ENCODE data around the gene CC2D2A. TPM values are rescaled to one million over a fixed set of nuclear protein-coding genes. Genes with fewer than 3 reads are reported as not detected.
"Not testable (repeated sequence)": the region's sequence is repeated elsewhere in the genome, so short reads cannot be mapped to it uniquely, and the experiment has no call there.

CC2D2A gene
- total RNA-seq, 1 donor from 2014 or later = 25.8 TPM

DNA sequence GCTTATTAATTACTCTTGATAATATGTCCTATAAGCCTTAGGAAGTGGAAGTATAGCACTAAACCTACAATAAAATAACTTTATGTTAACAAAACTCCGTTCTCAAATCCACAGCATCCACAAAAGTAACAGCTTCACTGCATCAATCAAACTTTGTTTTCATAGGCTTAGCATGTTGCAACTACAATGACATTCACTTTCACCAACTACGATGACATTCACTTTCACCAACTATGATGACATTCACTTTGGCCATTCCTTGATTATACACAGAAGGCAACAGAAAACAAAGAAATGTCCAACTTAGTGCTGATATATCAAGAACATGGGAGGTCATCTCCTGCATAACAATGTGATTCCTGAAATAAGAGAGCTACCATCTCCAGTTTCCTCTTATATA is 141.2 kb downstream of the CC2D2A start:
- no peaks in the 10 kb centered on the region for H3K27me3 Mint-ChIP-seq

GRCh38 chr4:15612136-15612535 is 142.5 kb downstream of the CC2D2A start:
- Mint-ChIP-seq H3K36me3 (ENCODE audit: insufficient read depth) (peaks cover 30% of the 10 kb centered on the region), H3K4me3 (ENCODE audit: low read depth) (no peak overlapping the region), H3K27me3 (no peaks in the 10 kb centered on the region), H3K9me3 (ENCODE audit: low read depth) (peaks cover 6% of the 10 kb centered on the region), H3K27ac (no peak overlapping the region), H3K4me1 (ENCODE audit: low read depth) (no peaks in the 10 kb centered on the region)
- TF ChIP-seq CTCF (IDR thresholded peaks at IDR 0.05; ENCODE audit: unreplicated experiment) = no peak
- no peak for DNase-seq (ENCODE audit: low spot score, unreplicated experiment)

More for the DNA sequence above, 141.2 kb downstream of the CC2D2A start:
- Mint-ChIP-seq H3K9me3 (ENCODE audit: low read depth) (no peaks in the 10 kb centered on the region), H3K4me1 (ENCODE audit: low read depth) (no peaks in the 10 kb centered on the region), H3K4me3 (ENCODE audit: low read depth) (no peak overlapping the region), H3K36me3 (ENCODE audit: insufficient read depth) (peaks cover 17% of the 10 kb centered on the region), H3K27ac (no peak overlapping the region)
- TF ChIP-seq CTCF (IDR thresholded peaks at IDR 0.05; ENCODE audit: unreplicated experiment) = no peak
- DNase-seq (ENCODE audit: low spot score, unreplicated experiment) = no peak

DNA sequence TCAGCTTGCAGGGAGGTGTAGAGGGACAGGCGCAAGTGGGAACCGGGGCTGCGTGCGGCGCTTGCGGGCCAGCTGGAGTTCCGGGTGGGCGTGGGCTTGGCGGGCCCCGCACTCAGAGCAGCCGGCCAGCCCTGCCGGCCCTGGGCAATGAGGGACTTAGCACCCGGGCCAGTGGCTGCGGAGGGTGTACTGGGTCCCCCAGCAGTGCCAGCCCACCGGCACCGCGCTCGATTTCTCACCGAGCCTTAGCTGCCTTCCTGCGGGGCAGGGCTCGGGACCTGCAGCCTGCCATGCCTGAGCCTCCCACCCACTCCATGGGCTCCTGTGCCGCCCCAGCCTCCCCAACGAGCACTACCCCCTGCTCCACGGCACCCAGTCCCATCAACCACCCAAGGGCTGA is 145.2 kb downstream of the CC2D2A start:
- H3K27ac Mint-ChIP-seq; H3K27me3 Mint-ChIP-seq; H3K4me1 Mint-ChIP-seq (ENCODE audit: low read depth); H3K4me3 Mint-ChIP-seq (ENCODE audit: low read depth); DNase-seq (ENCODE audit: low spot score, unreplicated experiment): not testable (repeated sequence)
- Mint-ChIP-seq H3K9me3 (ENCODE audit: low read depth) (peaks cover 20% of the 10 kb centered on the region), H3K36me3 (ENCODE audit: insufficient read depth) (peaks cover 47% of the 10 kb centered on the region)

DNA sequence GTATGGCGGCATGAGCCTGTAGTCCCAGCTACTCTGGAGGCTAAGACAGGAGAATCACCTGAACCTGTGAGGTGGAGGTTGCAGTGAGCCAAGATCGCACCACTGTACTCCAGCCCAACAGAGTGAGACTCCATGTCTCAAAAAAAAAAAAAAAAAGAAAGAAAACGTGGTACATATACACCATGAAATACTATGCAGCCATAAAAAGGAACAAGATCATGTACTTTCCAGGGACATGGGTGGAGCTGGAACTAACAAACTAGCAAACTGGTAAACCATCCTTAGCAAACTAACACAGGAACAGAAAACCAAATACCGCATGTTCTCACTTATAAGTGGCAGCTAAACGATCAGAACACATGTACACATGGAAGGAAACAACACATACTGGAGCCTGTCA is 147.7 kb downstream of the CC2D2A start:
- not testable (repeated sequence) for H3K4me3 Mint-ChIP-seq (ENCODE audit: low read depth); H3K27ac Mint-ChIP-seq; H3K4me1 Mint-ChIP-seq (ENCODE audit: low read depth); DNase-seq (ENCODE audit: low spot score, unreplicated experiment); H3K27me3 Mint-ChIP-seq
- peaks cover 70% of the 10 kb centered on the region for H3K36me3 Mint-ChIP-seq (ENCODE audit: insufficient read depth)
- H3K9me3 Mint-ChIP-seq (ENCODE audit: low read depth) = peaks cover 29% of the 10 kb centered on the region

GRCh38 chr4:15636818-15637217 is 167.1 kb downstream of the CC2D2A start:
- peak overlapping the region; percentile 17 for H3K27ac Mint-ChIP-seq
- H3K4me3 Mint-ChIP-seq (ENCODE audit: low read depth) = no peak overlapping the region
- H3K9me3 Mint-ChIP-seq (ENCODE audit: low read depth) = peaks cover 6% of the 10 kb centered on the region
- H3K36me3 Mint-ChIP-seq (ENCODE audit: insufficient read depth) = peaks cover 32% of the 10 kb centered on the region
- H3K27me3 Mint-ChIP-seq = no peaks in the 10 kb centered on the region
- TF ChIP-seq CTCF (IDR thresholded peaks at IDR 0.05; ENCODE audit: unreplicated experiment) = no peak
- DNase-seq (ENCODE audit: low spot score, unreplicated experiment) = no peak
- H3K4me1 Mint-ChIP-seq (ENCODE audit: low read depth) = peaks cover 1% of the 10 kb centered on the region

- Mint-ChIP-seq H3K36me3 (ENCODE audit: insufficient read depth) (peaks cover 20% of the 10 kb centered on the region), H3K27me3 (no peaks in the 10 kb centered on the region), H3K4me1 (ENCODE audit: low read depth) (peaks cover 1% of the 10 kb centered on the region), H3K27ac (no peak overlapping the region), H3K9me3 (ENCODE audit: low read depth) (no peaks in the 10 kb centered on the region), H3K4me3 (ENCODE audit: low read depth) (no peak overlapping the region)
- DNase-seq (ENCODE audit: low spot score, unreplicated experiment) = no peak
- TF ChIP-seq CTCF (IDR thresholded peaks at IDR 0.05; ENCODE audit: unreplicated experiment) = no peak
These were observed 168.7 kb downstream of the CC2D2A start for GRCh38 chr4:15638418-15638817.

Data from progenitor cell of endocrine pancreas (in vitro differentiated cells).